BJ (cell line): ENCODE results near the gene LCN6. TPM values are rescaled to one million over a fixed set of nuclear protein-coding genes. Genes with fewer than 3 reads are reported as not detected.

ENCODE experiments used
- CTCF ChIA-PET: fragments of 350-600 bp; formaldehyde crosslinking; extraction: SDS; loops from one replicate; lab custom pipeline; 2021; ENCODE audit warnings: antibody characterized with exemption, inconsistent platforms; lab: Yijun Ruan, JAX
- POLR2A ChIA-PET: fragments of 300-600 bp; sonication (Branson Sonifier 250); formaldehyde crosslinking; extraction: SDS; loops from one replicate; lab custom pipeline; 2021; ENCODE audit warnings: antibody characterized with exemption; lab: Charles Lee
- DNase-seq: peaks from one replicate; pipeline ENCODE4 v3.0.0-alpha.2; 2011; ENCODE audit warnings: low read depth
- H3K27me3 ChIP-seq: 2 replicates; pipeline ENCODE4 v1.6.0; 2011; ENCODE audit warnings: low read length; ENCODE audit not compliant: control insufficient read depth, insufficient read depth
- H3K36me3 ChIP-seq: 2 replicates; pipeline ENCODE4 v1.5.1; 2011; ENCODE audit warnings: low read length; ENCODE audit not compliant: control insufficient read depth, insufficient read depth
- H3K4me3 ChIP-seq: 2 replicates; pipeline ENCODE4 v1.5.1; 2011; ENCODE audit warnings: low read depth, mild to moderate bottlenecking, control low read depth, low read length
- polyA plus RNA-seq: library from polyadenylated mRNA; depleted of rRNA; stranded (reverse); fragments of >200 nt; gene quantifications from 2 replicates; pipeline ENCODE4 v1.2.3, GENCODE V29; 2011
- TF ChIP-seq, protein P1 (sequence below): IDR thresholded peaks from 2 replicates; pipeline ENCODE4 v1.5.1; 2011; ENCODE audit warnings: low read depth, mild to moderate bottlenecking, control low read depth, inconsistent platforms, low read length, moderate library complexity; ENCODE audit not compliant: insufficient read depth

The LCN6 gene
- polyA plus RNA-seq, 1 experiment, result not detected

DNA sequence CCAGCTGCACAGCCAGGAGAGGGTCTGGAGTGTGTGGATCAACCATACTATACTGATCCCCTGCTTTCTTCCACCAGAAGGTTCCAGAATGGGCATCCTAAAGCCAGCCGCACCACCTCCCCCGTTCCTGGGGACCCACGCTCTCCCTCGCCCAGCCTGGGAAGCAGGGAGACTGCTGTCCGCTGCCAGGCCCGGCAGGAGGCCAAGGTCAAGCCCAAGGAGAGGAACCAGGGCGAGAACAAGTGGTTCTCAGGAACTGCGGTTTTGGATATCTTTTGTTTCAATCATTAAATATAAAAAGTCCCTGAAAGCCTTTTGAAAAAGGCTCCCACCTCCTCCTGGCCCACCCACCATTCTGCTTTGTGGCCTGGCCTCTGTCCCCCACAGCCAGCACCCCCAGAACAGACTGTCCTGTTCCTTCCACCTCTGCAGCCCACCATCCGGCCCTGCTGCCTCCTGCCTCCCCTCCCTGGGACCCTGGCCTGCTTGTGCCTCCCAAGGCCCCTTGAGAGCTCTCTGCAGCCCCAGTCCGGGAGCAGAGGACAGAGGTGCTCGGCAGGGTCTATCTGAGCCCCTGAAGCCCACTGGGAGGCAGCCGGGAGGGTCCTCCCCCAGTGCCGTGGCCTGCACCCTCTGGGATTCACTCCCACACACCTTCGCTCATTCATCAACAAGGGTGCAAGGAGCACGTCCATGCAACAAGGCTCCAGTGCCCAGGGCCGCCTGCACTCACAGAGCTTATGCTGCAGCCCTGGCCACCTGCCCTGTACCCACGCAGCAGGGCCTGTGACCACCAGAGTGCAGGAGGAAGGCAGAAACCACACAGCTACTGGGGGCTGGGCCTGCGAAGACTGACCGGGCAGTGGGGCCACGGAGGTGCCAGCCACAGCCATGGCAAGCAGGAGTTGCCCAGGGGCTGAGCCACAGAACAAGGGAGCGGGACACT lies 614 bp upstream of the LCN6 start:
- ChIA-PET POLR2A (no interaction called here), CTCF (interaction anchor here (3.3 kb wide), 1 partner anchor 12 kb away, joined by 13 read pairs; no protein-coding TSS in a partner anchor)
- no peak overlapping the region for H3K4me3 ChIP-seq
- H3K36me3 ChIP-seq, result no peaks in the 10 kb centered on the region
- TF ChIP-seq, protein P1, sequence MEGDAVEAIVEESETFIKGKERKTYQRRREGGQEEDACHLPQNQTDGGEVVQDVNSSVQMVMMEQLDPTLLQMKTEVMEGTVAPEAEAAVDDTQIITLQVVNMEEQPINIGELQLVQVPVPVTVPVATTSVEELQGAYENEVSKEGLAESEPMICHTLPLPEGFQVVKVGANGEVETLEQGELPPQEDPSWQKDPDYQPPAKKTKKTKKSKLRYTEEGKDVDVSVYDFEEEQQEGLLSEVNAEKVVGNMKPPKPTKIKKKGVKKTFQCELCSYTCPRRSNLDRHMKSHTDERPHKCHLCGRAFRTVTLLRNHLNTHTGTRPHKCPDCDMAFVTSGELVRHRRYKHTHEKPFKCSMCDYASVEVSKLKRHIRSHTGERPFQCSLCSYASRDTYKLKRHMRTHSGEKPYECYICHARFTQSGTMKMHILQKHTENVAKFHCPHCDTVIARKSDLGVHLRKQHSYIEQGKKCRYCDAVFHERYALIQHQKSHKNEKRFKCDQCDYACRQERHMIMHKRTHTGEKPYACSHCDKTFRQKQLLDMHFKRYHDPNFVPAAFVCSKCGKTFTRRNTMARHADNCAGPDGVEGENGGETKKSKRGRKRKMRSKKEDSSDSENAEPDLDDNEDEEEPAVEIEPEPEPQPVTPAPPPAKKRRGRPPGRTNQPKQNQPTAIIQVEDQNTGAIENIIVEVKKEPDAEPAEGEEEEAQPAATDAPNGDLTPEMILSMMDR, result no peak
- peaks cover 6% of the 10 kb centered on the region for H3K27me3 ChIP-seq
- DNase-seq, result no peak

DNA sequence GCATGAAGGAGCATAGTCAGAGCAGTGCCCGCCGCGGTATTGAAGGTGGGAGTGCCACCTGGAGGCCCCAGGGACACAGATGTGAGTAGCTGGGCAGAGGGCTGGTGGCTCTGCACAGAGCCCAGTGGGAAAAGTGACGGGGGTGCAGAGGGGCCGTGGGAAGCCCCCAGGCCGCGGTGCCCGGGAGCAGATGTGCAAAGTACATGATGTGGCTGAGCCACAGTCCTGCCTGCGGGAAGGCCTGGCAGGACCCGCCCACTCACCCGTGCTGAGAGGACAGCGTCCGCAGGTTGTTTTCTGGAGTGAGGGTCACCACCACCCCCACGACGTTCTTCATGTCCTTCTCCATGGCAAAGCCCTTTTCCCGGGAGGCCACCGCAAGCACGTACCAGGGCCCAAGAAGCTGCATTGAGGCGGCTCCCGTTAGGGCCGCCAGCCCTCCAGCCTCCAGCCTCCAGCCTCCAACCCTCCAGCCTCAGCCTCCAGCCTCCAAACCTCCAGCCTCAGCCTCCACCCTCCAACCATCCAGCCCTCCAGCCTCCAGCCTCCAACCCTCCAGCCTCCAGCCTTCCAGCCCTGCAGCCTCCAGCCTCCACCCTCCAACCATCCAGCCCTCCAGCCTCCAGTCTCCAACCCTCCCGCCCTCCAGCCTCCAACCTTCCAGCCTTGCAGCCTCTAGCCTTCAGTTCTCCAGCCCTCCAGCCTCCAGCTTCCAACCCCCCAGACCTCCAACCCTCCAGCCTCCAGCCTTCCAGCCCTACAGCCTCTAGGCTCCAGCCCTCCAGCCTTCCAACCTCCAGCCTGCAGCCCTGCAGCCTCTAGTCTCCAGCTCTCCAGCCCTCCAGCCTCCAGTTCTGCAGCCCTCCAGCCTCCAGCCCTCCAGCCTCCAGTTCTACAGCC lies 914 bp downstream of the LCN6 start:
- CTCF ChIA-PET, result interaction anchor here (0.6 kb wide), 1 partner anchor 11 kb away, joined by 3 read pairs; the partner anchor contains the start of gene LCN8
- H3K27me3 ChIP-seq, result peaks cover 8% of the 10 kb centered on the region
- H3K4me3 ChIP-seq, result no peak overlapping the region
- TF ChIP-seq, protein P1, result no peak
- POLR2A ChIA-PET, result interaction anchor here (0.6 kb wide), 1 partner anchor 19 kb away, joined by 3 read pairs; no protein-coding TSS in a partner anchor
- no peak for DNase-seq
- H3K36me3 ChIP-seq, result no peaks in the 10 kb centered on the region

DNA sequence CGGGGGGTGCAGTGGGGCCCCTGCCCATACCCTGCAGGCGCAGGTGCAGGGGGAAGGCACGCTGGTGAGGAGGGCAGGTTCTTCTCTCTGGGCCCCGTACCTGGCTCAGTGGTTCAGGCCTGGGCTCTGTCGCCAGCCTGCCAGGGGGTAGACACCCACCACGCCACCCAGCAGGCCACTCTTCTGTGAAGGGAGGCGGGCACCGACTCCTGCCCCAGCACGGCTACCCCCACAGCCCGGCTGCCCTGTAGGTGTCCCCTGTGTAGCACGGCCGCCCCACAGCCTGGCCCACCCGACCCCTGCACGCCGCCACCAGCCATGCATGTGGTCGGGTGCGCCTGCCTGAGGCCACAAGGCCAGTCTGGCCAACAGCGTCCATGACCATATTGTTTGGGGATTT lies 1.7 kb downstream of the LCN6 start:
- Histone ChIP-seq H3K36me3 (no peaks in the 10 kb centered on the region), H3K4me3 (no peak overlapping the region), H3K27me3 (peaks cover 7% of the 10 kb centered on the region)
- TF ChIP-seq, protein P1, result no peak
- ChIA-PET CTCF (no interaction called here), POLR2A (no interaction called here)
- no peak for DNase-seq

DNA sequence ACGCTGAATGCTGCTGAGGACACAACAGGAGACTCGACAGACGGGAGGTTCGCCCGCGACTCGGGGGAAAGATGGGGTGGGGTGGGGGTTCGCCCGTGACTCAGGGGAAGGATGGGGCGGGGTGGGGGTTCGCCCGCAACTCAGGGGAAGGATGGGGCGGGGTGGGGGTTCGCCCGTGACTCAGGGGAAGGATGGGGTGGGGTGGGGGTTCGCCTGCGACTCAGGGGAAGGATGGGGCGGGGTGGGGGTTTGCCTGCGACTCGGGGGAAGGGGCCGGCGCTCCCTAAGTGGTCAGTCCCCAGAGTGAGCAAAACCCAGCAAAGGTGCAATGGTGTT lies 2.2 kb downstream of the LCN6 start:
- DNase-seq, result no peak
- TF ChIP-seq, protein P1, result no peak
- no peaks in the 10 kb centered on the region for H3K36me3 ChIP-seq
- H3K27me3 ChIP-seq, result peaks cover 6% of the 10 kb centered on the region
- ChIA-PET CTCF (no interaction called here), POLR2A (no interaction called here)
- no peak overlapping the region for H3K4me3 ChIP-seq
